GM18505 (cell line): ENCODE data around the gene SKOR1.

Experiments
- ATAC-seq: cut with Tn5 transposase; IDR thresholded peaks from one replicate; pipeline ENCODE4 v1.9.1; 2021; ENCODE audit not compliant: unreplicated experiment
- POLR2A ChIP-seq: IDR thresholded peaks from 4 replicates; pipeline ENCODE4 v1.6.1; 2011; ENCODE audit warnings: borderline replicate concordance; ENCODE audit not compliant: insufficient read depth, insufficient read length; ENCODE audit errors: extremely low read depth

The SKOR1 gene

DNA sequence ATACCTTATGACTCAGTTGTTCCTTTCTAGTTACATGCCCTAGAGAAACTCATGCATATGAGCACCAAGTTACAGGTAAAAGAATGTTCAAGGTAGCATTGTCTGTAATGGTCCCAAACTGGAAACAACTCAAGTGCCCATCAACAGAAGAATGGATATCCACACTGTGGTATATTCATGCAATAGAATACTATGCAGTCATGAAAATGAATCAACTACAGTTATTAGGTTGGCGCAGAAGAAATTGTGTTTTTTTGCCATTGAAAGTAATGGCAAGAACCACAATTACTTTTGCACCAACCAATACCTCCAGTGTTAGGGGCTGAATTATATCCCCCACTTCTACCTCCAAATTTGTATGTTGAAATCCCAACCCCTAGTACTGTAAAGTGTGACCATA, 24.2 kb downstream of the SKOR1 start:
- no peak for TF ChIP-seq POLR2A
- no peak for ATAC-seq

DNA sequence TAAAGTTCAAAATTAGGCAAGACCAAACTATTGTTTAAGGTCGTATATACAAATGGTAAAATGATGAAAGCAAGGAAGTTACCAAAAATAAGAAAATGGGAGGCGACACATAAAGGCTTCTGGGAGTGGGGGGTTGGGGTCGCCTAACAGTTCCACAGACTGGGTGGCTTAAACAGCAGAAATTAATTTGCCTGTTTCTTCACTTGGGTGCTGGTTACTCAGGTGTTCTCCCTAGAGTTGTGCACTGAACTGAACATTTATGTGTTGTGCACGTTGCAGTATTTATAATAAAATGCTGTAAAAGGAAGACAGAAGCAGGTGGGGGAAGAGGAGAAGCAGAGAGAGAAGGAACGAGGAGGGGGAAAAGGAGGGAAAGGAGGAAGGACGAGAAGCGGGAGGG, 25.0 kb downstream of the SKOR1 start:
- no peak for ATAC-seq
- TF ChIP-seq POLR2A = no peak

DNA sequence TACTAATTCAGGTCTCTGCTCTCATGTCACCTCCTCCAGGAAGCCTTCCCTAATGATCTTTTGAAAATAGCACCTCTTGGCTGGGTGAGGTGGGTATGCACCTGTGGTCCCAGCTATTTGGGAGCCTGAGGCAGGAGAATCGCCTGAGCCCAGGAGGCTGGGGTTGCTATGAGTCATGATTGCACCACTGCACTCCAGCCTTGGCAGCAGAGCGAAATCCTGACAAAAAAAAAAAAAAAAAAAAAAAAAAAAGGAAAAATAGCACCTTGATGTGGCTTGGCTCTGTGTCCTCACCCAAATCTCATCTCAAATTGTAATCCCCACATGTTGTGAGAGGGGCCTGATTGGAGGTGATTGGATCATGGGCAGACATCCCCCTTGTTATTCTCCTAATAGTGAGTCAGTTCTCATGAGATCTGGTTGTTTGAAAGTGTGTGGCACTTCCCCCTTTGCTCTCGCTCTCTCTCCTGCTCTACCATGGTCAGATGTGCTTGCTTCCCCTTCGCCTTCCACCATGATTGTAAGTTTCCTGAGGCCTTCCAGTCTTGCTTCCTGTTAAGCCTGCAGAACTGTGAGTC, 25.8 kb downstream of the SKOR1 start:
- TF ChIP-seq POLR2A = no peak
- ATAC-seq = no peak

DNA sequence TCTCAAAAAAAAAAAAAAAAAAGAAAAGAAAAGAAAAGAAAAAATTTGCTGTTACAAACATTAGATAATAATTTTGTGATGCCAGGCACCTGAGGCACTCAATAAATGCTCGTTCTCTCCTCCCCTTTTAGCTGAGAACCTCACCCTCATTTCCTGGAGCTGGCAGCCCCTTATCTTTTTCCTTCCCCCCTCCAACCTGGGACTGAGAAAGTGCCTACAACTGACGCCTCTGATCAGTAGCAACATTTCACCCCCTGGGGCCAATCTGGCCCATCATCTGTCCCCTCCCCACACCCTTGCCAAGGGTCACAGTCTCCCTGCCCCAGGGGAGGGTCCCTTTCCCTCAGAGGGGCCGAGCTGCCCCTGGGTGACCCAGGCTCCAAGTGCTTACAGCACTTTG, 27.1 kb downstream of the SKOR1 start:
- ATAC-seq = no peak
- no peak for TF ChIP-seq POLR2A

DNA sequence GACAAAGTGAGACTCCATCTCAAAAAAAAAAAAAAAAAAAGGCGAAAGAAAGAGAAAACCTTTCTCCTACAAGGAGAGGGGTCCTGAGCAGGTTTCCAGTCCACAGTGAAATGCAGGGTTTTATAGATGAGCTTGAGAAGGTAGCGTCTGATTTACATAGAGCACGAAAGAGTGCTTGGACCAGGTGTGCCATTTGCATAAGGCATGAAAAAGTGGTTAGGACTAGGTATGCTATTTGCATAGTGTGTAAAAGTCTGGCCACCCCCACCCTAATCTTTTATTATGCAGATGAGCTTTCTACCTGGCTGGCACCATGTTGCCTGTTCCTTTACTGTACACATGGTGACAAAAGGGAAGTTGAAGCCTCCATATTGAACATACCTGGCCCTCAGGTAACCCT, 28.1 kb downstream of the SKOR1 start:
- ATAC-seq = no peak
- TF ChIP-seq POLR2A = no peak

DNA sequence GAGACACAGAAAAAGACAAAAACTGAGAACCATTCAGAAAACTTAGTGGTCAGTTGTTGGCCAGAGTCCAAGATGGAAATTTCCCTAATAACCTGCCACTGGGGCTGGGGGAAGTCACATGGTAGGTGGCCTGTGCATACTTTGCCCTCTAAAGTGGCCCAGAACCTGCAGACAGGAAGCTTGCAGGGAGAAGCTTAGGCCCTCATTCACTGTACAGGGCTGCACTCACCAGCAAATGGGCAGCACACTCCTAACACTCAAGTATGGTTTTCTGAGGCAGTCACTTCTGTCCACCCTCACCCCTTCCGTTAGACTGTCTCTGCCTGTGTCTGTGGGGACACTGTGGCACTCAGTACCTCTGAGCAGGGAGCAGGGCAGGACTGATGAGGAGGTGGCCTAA, 29.0 kb downstream of the SKOR1 start:
- ATAC-seq = no peak
- TF ChIP-seq POLR2A = no peak

DNA sequence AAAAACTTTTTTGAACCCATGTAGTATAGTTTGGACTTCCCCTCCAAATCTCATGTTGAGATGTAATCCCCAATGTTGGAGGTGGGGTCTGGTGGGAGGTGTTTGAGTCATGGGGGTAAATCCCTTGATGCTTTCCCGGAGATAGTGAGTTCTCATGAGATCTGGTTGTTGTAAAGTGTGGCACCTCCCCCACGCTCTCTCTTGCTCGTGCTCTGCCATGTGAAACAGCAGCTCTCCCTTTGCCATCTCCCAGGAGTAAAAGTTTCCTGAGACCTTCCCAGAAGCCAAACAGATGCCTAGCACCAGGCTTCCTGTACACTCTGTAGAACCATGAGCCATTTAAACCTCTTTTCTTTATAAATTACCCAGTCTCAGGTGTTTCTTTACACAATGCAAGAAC, 30.5 kb downstream of the SKOR1 start:
- ATAC-seq = no peak
- TF ChIP-seq POLR2A = no peak

DNA sequence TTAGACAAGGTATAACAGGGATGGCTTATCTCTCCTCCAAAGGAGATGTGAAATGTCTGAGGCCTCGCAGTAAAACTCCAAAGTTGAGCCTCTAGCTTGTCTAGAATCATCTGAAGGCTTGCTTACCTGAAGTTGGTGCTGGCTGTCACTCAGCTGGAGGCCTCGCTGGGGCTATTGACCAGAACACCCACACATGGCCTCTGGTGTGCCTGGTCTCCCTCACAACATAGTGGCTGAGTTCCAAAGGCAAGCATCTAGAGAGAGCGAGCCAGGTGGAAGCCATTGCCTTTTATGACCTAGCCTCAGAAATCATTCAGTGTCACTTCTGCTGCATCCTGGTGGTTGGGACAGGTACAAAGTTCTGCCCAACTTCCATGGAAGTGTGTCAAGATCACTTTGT, 31.9 kb downstream of the SKOR1 start:
- TF ChIP-seq POLR2A = no peak
- ATAC-seq = no peak

DNA sequence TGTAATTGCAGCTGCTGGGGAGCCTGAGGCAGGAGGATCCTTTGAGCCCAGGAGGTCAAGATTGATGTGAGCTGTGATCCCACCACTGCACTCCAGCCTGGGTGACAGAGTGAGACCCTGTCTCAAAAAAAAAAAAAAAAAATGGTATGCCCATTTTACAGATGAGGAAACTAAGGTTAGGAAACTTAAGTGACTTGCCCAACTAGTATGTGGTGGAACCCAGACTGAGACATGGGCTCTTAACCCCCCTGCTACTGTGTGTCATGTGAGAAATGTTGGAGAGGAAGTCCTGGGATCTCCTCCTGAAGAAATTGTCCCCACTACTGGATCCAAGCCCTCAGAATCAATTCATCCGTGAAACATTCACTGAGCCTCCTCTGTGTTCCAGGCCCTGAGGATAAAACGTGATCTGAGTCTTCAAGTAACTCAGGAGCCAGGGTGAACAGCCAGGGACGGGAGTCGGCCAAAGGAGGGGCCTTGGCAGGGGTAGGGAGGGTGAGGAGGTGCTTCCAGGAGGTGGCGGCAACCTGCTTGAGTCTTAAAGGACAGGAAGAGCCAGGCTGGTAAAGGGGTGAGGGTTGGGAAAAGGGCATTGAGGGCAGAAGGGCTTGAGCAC, 34.1 kb downstream of the SKOR1 start:
- ATAC-seq = no peak
- no peak for TF ChIP-seq POLR2A

DNA sequence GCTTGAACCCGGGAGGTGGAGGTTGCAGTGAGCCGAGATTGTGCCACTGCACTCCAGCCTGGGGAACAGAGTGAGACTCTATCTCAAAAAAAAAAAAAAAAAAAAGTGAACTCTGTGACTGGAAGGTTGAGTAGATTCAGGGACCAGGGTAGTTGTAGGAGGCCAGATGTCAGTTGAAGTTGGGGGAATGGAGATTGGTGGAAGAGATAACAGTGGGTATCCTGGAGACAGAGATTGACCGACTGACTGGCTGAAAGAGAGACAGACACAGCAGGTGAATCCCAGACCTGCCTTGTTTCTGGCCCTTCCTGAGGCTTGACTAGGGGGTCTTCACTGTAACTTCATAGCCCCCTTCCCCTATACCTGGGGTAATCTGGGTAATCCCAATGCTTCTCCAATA, 36.7 kb downstream of the SKOR1 start:
- ATAC-seq = no peak
- TF ChIP-seq POLR2A = no peak

DNA sequence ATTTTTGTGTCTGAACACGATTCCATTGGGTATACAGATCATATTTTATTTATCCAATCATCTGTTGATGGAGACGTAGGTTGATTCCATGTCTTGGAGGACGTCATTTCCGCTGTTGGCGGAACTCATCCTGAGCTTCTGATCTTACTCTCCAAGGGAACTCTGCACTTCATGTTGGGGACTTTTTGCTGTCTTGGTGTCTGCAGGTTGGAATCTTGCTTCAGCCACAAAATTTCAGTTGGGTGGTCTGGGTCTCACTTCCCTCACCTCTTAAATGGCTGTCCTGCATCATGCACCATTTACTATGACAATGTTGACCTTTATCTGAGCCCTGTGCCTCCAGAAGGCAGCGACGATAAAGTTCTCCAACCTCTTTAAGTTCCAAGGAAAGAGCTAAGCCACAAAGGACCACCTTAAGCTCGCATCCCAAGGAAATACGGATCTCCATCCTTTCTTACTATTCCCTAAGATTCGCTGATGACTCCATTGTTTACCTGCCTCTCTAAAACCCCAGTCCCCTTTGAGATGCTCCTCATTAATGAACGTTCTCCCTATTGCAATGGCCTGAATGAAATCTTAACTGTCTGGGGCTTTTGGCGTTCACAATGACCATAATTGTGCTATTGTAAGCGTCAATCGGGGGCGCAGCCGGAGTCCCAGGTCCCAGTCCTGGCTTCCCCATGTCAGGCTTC, 37.6 kb downstream of the SKOR1 start:
- ATAC-seq = peak; percentile 28
- TF ChIP-seq POLR2A = no peak

DNA sequence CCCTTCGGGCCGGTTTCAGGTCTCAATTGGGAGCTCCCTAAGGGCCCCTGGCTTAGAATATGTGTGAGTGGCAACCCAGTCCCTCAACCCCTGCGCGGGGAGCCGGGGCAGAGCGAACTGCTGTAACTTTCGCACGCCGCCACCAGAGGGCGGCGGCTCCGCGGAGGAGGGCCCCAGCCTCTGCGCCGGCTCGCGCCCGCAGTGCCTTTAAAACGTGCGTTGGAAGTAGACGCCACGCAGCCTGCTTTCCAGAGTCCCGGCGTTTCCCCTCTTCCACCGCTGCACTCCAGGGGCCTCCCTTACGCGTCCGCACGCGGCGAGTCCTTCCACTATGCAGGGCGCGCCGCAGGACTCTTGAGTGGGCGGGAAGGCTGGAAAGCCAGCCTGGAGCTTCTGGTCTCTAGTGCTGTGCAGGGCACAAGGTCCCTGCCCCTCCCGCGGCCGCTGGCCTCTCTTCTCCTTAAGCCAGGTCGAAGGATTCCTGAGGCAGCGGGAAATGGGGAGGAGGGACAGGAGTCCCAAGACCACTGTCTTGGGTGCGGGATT, 38.2 kb downstream of the SKOR1 start:
- no peak for TF ChIP-seq POLR2A
- ATAC-seq = peak; percentile 79

DNA sequence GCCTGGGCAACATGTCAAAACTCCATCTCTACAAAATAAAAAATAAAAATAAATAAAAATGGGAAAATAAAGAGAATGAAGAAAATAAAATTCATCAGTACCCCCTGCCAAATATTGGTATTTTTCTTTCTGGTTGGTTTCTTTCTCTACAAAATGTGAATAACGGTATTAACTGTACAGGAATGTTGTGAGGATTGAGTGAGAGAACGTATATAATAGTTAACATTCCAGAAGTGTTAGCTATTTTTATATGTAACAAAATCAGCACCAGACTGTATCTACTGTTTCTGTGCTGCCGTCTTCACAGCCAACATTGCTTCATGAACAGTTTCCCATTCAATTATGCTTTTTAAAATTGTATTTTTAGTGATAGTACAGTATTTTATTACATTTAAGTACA, 40.0 kb downstream of the SKOR1 start:
- ATAC-seq = no peak
- TF ChIP-seq POLR2A = no peak

DNA sequence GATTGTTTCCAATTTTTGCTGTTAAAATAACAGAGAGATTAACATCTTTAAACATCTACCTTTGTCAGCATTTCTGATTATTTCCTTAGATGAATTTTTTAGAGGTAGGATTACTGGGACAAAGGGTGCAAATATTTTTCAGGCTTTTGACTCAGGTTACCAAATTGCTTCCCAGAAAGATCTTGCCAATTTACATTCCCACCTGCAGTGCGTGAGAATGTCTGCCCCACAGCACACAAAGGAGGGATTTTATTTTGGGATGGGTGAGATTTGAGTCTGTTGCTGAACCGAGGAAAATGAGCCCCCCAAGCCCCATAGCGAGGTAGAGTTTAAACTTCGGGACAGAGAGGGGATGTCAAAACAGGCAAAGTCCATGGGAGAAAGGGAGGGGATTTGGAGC, 40.5 kb downstream of the SKOR1 start:
- TF ChIP-seq POLR2A = no peak
- ATAC-seq = no peak
